Left ventricle myocardium inferior (tissue), 1 donor: Measurements from ENCODE around the gene HBE1. TPM values are rescaled to one million over a fixed set of nuclear protein-coding genes. Genes with fewer than 3 reads are reported as not detected.

ENCODE experiments used
- DNase-seq: peaks from one replicate; pipeline ENCODE4 v3.0.0-alpha.2; 2020
- H3K27ac ChIP-seq: fragments of 200-600 bp; replicated peaks from 2 replicates; pipeline ENCODE4 v1.8.0; 2021
- H3K27me3 ChIP-seq: fragments of 200-600 bp; 2 replicates; pipeline ENCODE4 v1.8.0; 2021; ENCODE audit warnings: low read depth
- H3K36me3 ChIP-seq: fragments of 200-600 bp; 2 replicates; pipeline ENCODE4 v1.8.0; 2021
- H3K4me1 ChIP-seq: fragments of 200-600 bp; 2 replicates; pipeline ENCODE4 v1.8.0; 2021
- H3K4me3 ChIP-seq: fragments of 200-600 bp; 2 replicates; pipeline ENCODE4 v1.8.0; 2021; ENCODE audit warnings: mild to moderate bottlenecking, moderate library complexity
- H3K9me3 ChIP-seq: fragments of 200-600 bp; replicated peaks from 2 replicates; pipeline ENCODE4 v1.8.0; 2021
- CTCF ChIP-seq: fragments of 200-600 bp; IDR thresholded peaks from 2 replicates; pipeline ENCODE4 v1.8.0; 2021; ENCODE audit warnings: antibody characterized with exemption, mild to moderate bottlenecking, borderline replicate concordance
- intact Hi-C: fragments of 100-400 bp; cut with micrococcal nuclease; formaldehyde crosslinking; loops from one replicate; pipeline ENCODE4 v1.11.0; 2022
- total RNA-seq: library from RNA; stranded (reverse); fragmentation: NEBNext Ultra II Directional; extraction: Animal tissue kit (Norgen Biotek cat#: 25700); gene quantifications from one replicate; pipeline ENCODE4 v1.2.1, GENCODE V29; 2021
- donor health status: DM: no; HTN: yes; CAD: no; lungs with severe emphysema.

HBE1 gene
- total RNA-seq, 1 donor from 2014 or later, result not detected

- Histone ChIP-seq H3K4me1 (no peaks in the 10 kb centered on the region), H3K4me3 (no peak overlapping the region), H3K36me3 (no peaks in the 10 kb centered on the region), H3K9me3 (no peaks in the 10 kb centered on the region), H3K27me3 (no peaks in the 10 kb centered on the region), H3K27ac (no peak overlapping the region)
- no peak for DNase-seq
- no peak for TF ChIP-seq CTCF
- intact Hi-C loops, result no loop called here
These were observed 18.6 kb upstream of the HBE1 start for GRCh38 chr11:5288108-5288905.

GRCh38 chr11:5286901-5287300 is 17.2 kb upstream of the HBE1 start:
- no peak for TF ChIP-seq CTCF
- Histone ChIP-seq H3K27me3 (no peaks in the 10 kb centered on the region), H3K4me3 (no peak overlapping the region), H3K36me3 (no peaks in the 10 kb centered on the region), H3K9me3 (no peaks in the 10 kb centered on the region), H3K27ac (no peak overlapping the region), H3K4me1 (no peaks in the 10 kb centered on the region)
- DNase-seq, result no peak
- intact Hi-C loops, result no loop called here

GRCh38 chr11:5286351-5286750 is 16.6 kb upstream of the HBE1 start:
- H3K36me3 ChIP-seq, result no peaks in the 10 kb centered on the region
- no peak overlapping the region for H3K4me3 ChIP-seq
- TF ChIP-seq CTCF, result no peak
- DNase-seq, result no peak
- intact Hi-C loops, result no loop called here
- H3K4me1 ChIP-seq, result no peaks in the 10 kb centered on the region
- no peaks in the 10 kb centered on the region for H3K9me3 ChIP-seq
- no peak overlapping the region for H3K27ac ChIP-seq
- no peaks in the 10 kb centered on the region for H3K27me3 ChIP-seq

- intact Hi-C loops, result no loop called here
These were observed 16.1 kb upstream of the HBE1 start for GRCh38 chr11:5285703-5286340.

GRCh38 chr11:5284637-5285036 is 14.9 kb upstream of the HBE1 start:
- Histone ChIP-seq H3K27ac (no peak overlapping the region), H3K4me3 (no peak overlapping the region), H3K36me3 (no peaks in the 10 kb centered on the region), H3K9me3 (no peaks in the 10 kb centered on the region), H3K4me1 (no peaks in the 10 kb centered on the region), H3K27me3 (no peaks in the 10 kb centered on the region)
- no peak for TF ChIP-seq CTCF
- DNase-seq, result no peak
- intact Hi-C loops, result no loop called here

More at GRCh38 chr11:5285703-5286340, 16.1 kb upstream of the HBE1 start:
- Histone ChIP-seq H3K36me3 (no peaks in the 10 kb centered on the region), H3K27me3 (no peaks in the 10 kb centered on the region), H3K4me1 (no peaks in the 10 kb centered on the region), H3K4me3 (no peak overlapping the region), H3K27ac (no peak overlapping the region), H3K9me3 (no peaks in the 10 kb centered on the region)
- DNase-seq, result no peak
- no peak for TF ChIP-seq CTCF
